Activated CD8-positive, alpha-beta memory T cell treated with anti-CD3 and anti-CD28 coated beads for 24 hours (primary cell): ENCODE results near the gene SRRM2.

Source experiments
- DNase-seq: peaks from one replicate; pipeline ENCODE4 v3.0.0-alpha.2; 2020

SRRM2 gene

DNA sequence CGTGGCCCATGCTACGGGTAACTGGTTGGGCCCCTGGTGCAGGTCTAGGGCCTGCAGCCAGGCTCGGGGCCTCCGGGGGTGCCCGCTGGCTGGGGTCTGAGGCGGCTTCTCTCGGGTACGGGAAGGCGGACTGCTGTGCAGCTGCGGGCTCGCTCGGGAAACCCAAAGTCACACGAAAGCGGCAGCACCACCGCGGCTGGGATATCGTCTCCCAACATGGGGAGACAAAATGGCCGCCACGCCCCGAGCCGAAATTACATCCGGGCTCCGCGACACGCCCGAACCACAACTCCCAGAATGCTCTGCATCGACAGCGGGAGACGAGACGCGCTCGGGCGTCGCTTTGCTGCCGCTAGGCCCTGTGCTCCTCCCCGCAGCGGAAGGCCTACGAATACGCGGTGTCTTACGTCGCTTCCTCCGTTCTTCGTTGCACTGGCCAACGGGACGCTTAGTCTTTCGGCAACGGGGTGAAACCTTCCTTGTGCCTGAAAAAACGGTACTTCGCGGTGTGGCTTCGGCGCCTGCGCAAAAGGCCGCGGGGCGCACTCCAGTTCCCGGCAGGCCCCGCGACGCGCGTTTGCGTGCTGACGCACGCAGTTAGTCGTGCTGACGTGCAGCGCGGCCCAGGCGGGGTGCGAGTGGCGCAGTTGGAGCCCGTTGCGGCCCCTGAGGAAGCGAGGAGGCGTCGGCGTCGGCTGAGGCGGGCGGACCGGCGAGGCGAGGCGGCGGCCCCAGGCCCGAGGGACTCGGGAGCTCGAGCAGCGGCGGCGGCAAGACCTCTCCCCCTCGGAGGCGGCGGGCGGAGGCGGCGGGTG lies at the start of gene SRRM2:
TSS of gene SRRM2 (plus strand) at position 604 of the 815 bp plus-strand sequence. CDS start 3,727 bp downstream, outside the sequence.
- peak; percentile 98 for DNase-seq

DNA sequence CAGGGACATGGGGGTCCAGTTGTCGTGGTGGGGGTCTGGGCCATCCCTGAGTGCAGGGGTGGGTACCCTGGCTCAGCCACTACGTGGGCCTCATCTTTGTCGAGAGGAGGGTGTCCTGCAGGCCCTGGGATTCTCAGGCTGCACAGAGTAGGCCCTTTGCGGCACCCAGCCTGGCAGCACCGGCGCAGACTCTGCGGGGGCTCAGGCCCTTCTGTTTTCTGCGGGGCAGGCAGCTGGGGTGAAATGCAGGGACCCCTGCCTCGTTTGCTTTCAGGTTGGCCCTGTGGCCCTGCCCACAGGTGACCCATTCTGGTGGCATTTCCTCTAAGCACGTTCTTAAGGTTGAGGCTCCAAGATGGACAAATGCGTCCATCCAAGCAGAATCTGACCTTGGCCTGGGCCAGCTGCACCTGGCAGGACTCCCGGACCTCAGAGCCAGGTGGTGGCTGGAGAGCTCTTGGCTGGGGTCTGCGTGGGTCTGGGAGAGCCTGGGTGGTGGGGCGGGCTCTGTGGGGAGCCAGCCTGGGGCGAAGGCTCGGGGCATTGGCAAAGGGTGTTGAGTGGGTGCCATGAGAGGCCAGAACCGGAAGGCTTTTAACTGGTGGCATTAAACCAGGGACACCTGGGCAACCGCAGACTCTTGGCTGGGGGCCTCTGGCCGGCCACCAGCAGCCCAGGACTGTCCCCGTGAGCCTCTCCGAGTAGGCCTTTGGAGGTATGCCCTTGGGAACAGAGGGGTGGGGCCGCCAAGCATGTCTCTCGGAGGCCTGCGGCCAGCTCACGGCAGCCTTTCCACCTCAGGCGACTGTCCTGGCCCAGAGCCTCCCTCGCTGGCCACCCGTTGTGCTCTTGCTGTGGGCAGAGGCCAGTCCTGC lies 49.3 kb upstream of the SRRM2 start:
- no peak for DNase-seq

DNA sequence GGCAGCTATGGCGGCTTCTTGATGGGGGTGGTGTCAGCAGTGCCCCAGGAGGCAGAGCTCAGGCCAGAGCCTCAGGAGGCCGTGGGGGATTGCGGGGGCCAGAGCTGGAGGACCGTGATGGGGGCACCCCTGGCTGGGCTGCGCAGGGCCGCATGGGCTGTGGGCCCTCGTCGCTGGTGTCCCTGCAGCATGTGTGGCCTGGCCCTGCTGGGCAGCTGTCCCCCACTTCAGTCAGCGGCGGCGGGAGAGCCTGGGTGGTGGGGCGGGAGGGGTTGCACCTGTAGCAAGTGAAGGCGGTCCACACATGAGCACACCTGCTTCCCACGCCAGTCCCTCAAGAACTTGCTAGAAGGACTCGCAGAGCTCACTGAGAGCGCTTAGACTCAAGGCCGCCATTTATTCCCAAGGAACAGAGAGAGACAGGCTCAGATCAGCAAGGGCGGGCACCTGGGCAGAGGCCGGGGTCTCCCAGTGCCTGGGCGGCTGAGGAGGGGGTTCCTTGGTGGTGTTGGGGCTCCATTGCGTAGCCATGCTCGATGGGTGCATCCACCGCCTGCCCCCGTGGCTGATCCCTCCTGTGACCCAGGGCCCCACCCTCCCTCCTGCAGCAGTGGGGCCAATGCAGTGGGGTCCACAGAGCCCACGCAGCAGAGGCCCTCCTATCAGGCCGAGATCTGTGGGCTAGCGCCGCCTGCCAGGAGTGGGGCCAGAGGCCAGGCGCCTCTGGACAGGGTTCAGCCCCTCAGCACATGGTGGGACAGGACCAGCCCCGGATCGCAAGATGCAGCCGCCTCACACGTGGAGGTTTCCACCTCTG lies 48.1 kb upstream of the SRRM2 start:
- no peak for DNase-seq

DNA sequence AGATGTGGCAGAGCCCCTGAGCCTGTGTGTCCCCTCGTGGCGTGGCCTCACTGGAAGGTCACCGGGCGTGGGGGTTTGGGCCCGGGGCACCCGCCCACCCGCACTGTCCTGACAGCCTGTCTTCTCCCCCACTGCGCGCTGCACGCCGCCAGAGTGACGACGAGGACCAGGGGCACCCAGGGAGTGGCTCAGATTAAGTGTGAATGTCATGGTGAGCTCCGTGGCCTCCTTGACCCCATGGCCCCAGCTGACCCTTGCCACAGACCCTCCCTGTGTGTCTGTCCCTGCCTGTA lies 47.5 kb upstream of the SRRM2 start:
- DNase-seq, result no peak

DNA sequence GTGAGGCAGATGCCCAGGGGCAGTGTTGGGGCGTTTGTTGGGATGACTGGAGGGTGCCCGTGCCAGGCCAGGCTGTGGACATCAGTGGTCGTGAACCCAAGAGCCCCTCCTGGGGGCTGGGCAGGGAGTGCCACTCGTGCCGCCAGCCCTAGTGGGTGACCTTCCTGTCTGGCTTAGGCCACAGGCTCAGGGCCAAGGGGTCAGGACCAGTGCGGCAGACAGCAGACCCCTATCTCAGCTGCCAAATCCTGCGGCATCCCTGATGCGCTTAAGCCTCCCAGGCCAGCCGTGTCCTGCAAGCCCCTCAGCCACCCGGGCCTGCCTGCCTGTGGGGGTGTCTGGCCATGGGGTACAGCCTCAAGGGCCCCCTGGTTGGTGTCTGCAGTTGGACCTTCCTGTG lies 47.1 kb upstream of the SRRM2 start:
- DNase-seq, result no peak

DNA sequence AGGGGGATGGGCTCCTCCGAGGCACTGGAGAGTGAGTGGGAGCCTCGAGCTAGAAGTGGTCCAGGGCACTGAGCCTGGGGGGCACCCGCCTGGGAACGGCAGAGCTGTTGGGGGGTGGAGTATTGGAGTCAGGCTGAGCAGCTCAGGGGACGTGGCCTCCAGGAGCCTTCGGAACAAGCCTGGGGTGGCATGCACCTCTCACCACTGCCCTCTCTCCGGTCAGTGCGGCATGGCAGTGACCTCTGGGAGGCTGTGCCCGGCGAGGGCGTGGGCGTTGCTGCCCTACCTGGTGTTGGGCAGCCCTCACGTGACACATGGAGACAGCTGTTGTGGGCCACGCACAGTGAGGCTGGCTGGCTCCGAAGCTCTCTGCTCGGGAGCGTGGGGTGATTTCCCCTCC lies 46.4 kb upstream of the SRRM2 start:
- no peak for DNase-seq

DNA sequence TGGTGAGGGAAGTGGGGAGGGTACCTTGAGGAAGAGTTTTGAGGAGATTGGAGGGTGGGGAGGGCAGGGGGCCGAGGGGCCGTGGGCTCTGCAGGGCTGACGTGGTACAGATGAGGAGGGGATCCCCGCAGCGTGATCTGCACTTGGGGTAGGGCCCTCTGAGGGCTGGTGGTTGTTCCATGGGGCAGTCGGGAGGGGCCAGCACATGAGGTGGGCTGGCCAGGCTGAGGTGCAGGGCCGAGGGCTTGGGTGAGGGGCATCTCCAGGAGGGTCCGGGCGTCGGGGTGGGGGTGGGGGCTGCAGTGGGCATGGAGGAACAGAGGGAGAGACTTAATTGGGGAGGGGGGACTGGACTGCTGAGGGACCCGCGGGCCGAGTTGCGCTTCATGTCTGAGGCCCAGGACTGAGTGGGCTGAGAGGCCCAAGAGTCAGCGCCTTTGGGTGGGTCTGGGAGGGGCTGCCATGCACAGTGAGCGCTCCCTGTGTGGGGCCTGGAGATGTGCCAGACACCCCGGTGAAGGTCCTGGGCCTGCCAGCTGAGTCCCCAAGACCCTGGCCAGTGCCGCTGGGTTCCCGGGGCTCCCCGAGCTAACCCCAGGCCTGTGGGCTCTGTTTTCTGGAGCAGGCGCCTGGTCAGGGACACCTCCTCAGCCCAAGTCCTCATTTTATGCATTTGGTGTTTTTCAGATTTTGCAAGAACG lies 45.7 kb upstream of the SRRM2 start:
- no peak for DNase-seq

DNA sequence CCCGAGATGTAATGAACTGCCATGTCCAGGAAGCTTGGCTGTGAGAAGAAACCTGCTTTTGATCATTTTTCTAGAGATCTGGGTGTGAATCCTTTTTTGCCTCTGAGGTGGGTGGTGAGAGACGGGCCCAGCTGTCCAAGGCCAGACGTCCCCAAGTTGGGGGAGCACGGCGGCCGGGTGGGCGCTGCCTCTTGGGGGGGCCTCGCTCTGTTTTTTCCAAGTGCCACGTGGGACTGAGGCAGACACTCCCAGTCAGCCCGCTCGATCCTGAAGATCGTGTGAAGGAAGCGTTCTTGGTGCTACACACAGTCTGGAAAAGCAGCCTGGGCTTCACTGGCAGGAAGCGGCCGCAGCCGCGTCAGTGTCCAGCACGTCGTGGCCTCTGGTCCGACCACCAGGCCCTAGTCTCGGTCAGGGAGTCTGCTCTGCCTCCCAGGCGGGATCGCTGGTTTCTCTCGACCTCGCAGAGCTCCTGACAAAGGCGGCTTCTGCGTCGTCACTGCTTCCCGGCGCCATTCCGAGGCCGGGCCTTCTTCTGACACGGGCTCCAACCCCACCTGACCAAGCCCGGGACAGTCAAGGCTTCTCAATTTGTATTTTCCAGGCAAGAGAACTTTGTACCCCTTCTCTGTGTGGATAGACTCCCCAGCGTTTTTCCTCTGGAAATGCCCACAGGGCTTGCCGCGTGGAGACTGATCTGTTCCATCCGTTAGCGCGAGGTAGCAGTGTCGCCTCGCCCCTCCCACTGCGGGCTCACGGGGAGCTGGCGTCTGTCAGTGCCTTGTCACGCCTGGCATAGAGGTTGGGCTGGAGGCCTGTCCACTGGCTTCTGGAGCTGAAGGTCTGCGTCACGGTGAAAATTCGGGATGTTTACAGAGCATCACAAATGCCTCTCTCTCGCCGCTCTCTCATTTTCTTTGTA lies 44.8 kb upstream of the SRRM2 start:
- DNase-seq, result no peak

DNA sequence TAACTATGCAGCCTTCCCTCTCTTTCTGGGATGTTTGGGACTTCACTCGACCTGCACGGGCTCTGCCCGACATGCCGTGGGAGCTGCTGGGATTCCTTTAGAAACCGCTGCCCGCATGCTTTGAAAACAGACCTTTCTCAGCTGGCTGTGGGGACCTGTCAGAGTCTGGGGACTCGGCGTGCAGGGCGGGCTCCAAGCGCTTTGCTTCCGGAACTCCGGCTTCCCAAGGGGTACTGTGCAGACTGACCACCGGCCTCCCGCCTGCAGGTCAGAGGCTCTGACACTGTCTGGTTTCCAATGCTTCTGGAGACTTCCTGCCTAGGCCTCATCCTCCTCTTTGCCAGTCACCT lies 44.2 kb upstream of the SRRM2 start:
- DNase-seq, result no peak

DNA sequence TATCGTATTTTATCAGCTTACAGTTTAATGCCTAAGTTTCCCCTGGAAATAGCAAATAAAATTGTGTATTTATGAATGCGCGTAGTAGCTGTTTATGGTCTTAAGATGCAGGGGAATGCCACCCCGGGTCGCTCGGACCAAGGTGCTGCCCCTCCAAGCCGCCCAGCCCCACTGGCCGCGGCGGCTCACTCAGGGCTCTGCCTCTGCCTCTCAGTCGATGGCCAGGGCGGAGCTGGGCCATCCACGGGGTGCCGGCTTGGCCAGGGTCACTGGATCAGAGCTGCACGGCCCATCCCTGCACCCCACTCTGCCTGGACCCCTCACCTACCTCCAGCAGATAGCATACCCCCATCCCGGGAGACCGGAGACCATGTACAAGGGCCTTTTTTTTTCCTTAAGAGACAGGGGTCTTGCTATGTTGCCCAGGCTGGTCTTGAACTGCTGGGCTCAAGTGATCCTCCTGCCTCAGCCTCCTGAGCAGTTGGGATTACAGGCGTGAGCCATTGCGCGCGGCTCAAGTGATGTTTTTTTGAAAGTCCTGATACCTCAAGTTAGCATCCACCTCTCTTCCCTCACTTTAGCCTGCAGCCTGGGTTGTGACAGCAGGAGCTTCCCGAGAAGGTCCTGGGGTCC lies 43.4 kb upstream of the SRRM2 start:
- DNase-seq, result no peak

DNA sequence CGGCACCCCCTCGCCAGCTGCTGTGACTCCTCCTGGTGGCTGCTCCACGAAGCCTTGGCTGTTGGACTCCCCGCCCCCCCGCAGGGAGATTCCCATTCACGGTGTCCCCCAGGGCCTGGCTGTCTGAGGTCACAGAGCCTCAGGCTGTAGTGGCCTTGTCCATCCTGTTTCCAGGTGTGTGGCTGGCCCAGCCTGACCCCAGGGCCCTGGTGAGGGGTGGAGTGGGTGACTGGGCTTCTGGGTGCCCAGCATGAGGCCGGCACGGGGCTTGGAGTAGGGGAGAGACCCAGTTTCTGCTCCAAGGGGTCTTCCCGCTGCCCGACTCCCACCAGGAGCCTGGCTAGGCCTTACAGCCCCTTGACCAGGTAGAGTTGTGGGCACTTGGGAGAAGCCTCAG lies 42.9 kb upstream of the SRRM2 start:
- DNase-seq, result no peak

DNA sequence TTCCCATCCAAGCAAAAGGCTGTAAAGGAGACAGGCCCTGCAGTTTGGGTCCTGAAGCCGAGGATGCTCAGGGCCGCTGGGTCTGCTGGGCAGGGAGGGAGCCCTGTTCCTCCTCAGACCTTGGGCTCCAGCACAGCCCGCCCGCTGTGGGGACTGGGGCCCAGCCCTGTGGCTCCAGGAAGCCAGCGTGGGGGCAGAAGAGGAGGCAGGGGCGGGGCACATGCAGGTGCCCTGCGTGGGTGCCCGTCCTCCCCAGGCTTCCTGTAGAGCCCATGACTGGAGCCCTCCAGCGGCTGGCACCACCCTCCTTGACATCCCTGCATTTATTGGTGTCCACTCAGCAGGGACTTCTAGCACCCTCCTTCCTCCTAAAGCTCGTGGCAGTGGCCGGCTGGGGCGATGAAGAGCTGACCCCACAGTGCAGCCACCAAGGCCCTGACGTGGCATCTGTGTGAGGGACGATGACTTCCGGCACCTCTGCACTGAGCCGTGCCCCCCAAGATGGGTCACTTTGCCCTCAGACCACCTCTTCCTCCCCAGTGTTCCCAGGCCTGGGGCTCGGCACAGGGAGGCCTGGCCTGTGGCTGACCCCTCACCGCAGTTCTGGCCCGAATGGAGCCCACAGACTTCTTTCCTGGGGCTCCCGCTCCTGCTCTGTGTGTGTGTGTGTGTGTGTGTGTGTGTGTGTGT lies 42.3 kb upstream of the SRRM2 start:
- DNase-seq, result no peak

DNA sequence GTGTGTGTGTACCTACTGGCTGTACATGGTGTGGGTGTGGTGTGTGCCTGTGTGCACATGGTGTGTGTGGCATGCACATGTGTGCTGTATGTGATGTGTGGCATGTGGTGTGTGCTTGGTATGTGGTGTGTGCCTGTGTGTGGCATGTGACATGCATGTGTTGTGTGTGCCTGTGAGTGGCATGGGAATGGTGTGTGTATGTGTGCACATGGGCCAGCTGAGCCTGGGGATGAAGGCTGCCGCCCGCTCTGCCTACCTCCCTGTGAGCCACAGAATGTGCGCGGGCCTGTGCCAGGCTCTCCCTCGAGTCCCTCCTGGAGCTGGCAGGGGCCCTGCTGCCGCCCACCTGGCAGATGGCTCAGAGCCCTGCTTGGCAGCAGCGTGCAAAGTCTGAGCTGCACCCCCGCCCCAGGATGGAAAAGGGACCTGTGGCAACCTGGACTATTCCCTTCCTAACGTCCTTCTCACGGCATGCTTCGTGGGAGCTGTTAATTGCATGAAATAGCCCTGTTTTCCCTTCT lies 41.7 kb upstream of the SRRM2 start:
- no peak for DNase-seq

DNA sequence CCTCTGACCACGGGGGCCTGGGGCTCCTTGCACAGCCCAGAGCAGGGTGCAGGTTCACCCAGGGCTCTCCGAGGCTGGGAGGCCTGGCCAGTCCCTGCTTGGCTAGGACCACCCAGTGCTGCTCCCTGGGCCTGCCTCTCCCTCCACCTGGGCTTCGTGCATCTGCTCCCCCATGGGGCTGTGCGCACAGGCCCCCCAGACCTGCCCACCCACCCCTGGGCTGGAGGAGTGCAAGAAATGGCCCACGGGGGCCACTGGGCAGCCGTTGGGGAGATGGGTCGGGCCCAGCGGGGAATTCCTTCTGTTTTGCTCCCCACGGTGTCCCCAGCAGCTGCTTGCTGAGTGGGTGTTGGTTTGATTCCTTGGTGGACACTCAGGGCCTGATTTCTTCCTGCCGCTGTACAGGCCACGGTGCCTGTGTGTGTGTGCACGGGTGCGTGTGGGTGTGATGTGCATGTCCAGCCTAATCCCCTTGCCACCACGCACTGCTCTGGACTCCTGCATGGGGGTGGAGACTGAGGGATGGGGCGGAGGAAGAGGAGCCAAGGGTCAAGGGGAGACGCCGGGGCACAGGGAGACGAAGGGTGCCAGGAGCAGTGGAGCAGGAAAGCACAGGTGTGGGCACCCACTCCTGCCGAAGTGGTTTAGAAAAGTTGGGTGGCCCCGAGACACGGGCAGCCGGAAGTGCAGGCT lies 40.9 kb upstream of the SRRM2 start:
- no peak for DNase-seq

DNA sequence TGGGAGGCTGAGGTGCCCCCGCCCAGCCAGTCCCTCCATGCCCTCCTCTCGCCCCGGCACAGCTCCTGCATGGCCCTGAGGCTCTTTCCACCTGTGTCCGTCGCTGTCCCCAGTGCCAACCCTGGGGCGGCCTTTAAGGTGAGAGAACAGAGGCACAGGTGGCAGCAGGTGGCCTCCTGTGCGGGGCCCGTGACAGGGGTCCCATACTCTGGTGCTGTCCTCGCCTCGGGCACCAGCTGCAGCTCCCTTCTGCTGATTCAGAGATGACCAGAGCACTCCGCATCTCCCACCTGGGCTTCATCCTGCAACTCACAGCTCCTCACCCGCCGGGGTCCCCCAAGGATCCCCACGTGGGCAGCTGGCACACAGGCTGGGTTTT lies 40.4 kb upstream of the SRRM2 start:
- DNase-seq, result no peak

DNA sequence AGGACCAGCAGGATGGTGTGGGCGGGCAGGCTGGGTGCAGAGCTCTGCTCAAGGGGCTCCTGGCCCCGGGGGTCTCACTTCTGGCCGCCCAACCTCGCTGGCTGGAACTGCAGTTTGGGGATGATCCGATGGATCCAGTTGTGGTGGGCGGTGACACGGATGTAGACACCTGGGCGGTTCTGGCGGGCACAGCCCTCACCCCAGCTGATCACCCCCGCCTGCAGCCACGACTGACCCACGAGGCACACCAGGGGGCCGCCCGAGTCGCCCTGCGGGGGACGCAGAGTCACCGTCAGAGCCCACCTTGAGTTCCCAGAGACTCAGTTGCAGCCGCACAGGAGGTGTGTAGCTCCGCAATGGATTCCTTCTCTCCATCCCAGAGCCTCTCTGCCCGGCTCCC lies 39.9 kb upstream of the SRRM2 start:
- no peak for DNase-seq

DNA sequence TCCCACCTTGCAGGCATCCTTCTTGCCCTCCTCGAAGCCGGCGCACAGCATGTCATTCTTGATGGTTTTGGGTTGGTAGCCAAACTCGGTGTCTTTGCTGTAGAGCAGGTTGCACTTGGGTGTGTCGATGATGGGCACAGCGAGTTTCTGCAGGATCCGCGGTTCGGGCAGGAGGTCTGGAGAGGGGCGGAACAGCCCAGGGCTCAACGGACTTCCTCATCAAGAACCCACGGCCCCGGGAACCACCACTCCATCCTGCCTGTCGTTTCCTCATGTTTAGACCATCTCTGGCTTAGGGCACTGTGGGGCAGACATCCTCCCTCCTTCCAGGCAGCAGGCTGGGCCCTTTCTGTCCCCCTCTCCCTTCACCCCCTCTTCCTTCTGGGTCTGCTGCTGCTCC lies 38.9 kb upstream of the SRRM2 start:
- DNase-seq, result no peak

DNA sequence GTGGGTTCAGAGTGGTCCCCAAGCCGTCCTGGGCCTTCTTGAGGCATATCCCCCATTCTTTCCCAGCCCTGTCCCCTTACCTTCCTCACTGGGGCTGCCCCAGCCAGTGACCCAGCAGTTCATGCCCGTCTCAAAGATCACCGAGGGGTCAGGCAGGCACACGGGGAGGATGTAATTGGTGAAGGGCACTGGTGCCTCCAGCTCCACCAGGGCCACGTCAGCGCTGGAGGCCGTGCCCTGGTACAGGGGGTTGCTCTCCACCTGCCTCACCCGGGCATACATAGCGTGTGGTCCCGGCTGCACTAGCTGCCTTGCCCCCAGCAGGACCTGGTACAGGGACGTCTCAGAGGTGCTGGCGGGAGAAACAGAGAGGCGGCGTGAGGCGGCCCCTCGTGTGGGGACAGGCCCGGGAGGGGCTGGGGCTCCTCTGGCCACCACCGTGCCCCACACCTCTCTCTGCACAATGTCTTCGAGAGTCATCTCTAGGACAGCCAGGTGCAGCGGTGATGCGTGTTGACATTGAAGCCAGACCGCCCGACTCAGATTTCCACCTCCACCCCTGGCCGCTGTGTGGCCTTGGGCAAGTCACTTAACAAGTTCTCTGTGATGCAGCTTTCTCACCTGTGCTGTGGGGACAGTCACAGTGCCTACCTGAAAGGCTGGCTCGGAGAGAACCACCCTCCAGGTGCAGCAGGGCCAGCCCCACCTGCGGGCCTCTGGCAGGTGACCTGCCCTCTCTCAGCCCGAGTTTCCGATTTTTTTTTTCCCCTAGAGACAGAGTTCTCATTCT lies 38.3 kb upstream of the SRRM2 start:
- no peak for DNase-seq

DNA sequence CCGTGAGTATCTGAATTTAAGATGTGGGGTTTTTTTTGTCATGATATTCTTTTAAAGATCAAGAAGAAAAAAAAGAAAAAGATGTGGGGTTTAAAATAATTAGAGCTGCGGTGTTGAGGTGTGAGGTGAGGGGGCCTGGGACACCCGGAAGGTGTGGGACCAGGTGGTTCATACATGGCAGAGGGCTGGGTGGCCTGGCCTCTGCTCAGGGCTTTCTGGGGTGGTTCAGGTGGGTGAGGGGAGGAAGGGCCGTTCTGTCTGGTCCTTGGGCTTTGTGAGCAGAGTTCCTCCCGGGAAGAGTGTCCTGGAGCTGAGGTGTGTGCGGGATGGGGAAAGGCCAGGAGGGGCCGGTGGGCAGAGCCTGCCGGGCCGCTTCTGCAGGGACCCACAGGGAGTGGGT lies 37.4 kb upstream of the SRRM2 start:
- no peak for DNase-seq
